H1 (cell line): Measurements from ENCODE around the gene SLC16A6. TPM values are rescaled to one million over a fixed set of nuclear protein-coding genes. Genes with fewer than 3 reads are reported as not detected.

Experiments
- CTCF ChIA-PET: fragments of 300-600 bp; sonication (Branson Sonifier 250); formaldehyde crosslinking; loops from one replicate; lab custom pipeline; 2021; ENCODE audit not compliant: partially characterized antibody; lab: Charles Lee
- POLR2A ChIA-PET: fragments of 300-600 bp; sonication (Branson Sonifier 250); formaldehyde crosslinking; loops from one replicate; lab custom pipeline; 2021; ENCODE audit warnings: inconsistent platforms; ENCODE audit not compliant: partially characterized antibody; lab: Charles Lee
- DNase-seq, 2 experiments: peaks; one replicate each; pipeline versions ENCODE4 v3.0.0 to v3.0.0-alpha.2; 2010 to 2022; ENCODE audit warnings: low spot score in 2 of 2, low read depth in 1 of 2, mixed read lengths in 1 of 2
- FAIRE-seq: peaks from 2 replicates; lab custom pipeline; 2011; peaks lifted over from hg19 to GRCh38; lab: Jason Lieb, UNC
- H2AFZ ChIP-seq: 2 replicates; pipeline ENCODE4 v1.8.1; 2012; ENCODE audit warnings: low read length, inconsistent platforms
- H2AK5ac ChIP-seq: 2 replicates; pipeline ENCODE4 v1.6.1; 2013; ENCODE audit warnings: low read depth, low read length
- H2BK120ac ChIP-seq: replicated peaks from 2 replicates; pipeline ENCODE3; 2013; ENCODE audit warnings: low read depth, low read length, inconsistent platforms
- H2BK12ac ChIP-seq: 2 replicates; pipeline ENCODE4 v1.6.1; 2013; ENCODE audit warnings: low read depth, low read length
- H2BK15ac ChIP-seq: 2 replicates; pipeline ENCODE4 v1.6.1; 2013; ENCODE audit warnings: low read length
- H2BK20ac ChIP-seq: 2 replicates; pipeline ENCODE4 v1.6.1; 2013; ENCODE audit warnings: low read length
- H2BK5ac ChIP-seq: 2 replicates; pipeline ENCODE4 v1.6.1; 2013; ENCODE audit warnings: low read depth, low read length
- H3K14ac ChIP-seq: 2 replicates; pipeline ENCODE4 v1.6.1; 2013; ENCODE audit warnings: inconsistent platforms; ENCODE audit not compliant: insufficient read length
- H3K18ac ChIP-seq: 2 replicates; pipeline ENCODE4 v1.6.1; 2013; ENCODE audit warnings: low read length; ENCODE audit errors: extremely low read depth
- H3K23ac ChIP-seq: 2 replicates; pipeline ENCODE4 v1.6.1; 2013; ENCODE audit warnings: inconsistent platforms; ENCODE audit not compliant: insufficient read length
- H3K23me2 ChIP-seq: 2 replicates; pipeline ENCODE4 v1.6.1; 2013; ENCODE audit warnings: low read depth, low read length
- H3K27ac ChIP-seq: 2 replicates; pipeline ENCODE4 v1.6.1; 2011; ENCODE audit warnings: low read depth, low read length, inconsistent platforms
- H3K27me3 ChIP-seq, 4 experiments: replicated peaks in 1 of 4; 1 replicate in 1 of 4; 2 replicates in 3 of 4; pipeline versions ENCODE4 v1.6.1 to v1.8.1; 2011 to 2013; ENCODE audit warnings: low read length in 3 of 4, mild to moderate bottlenecking in 3 of 4, inconsistent platforms in 2 of 4, mixed read lengths in 2 of 4, moderate library complexity in 1 of 4; ENCODE audit not compliant: control insufficient read depth in 3 of 4, insufficient read depth in 3 of 4; ENCODE audit errors: extremely low read depth in 1 of 4
- H3K36me3 ChIP-seq, 4 experiments: 2 replicates each; pipeline versions ENCODE4 v1.6.1 to v1.8.1; 2011 to 2013; ENCODE audit warnings: mild to moderate bottlenecking in 4 of 4, low read length in 3 of 4, moderate library complexity in 2 of 4, control low read depth in 1 of 4, inconsistent platforms in 1 of 4; ENCODE audit not compliant: insufficient read depth in 4 of 4, control insufficient read depth in 2 of 4
- H3K4ac ChIP-seq: replicated peaks from 2 replicates; pipeline ENCODE3; 2013; ENCODE audit warnings: low read length, low read depth, mixed read lengths, inconsistent platforms; ENCODE audit not compliant: insufficient read length
- H3K4me1 ChIP-seq, 4 experiments: replicated peaks in 1 of 4; 1 replicate in 1 of 4; 2 replicates in 3 of 4; pipeline versions ENCODE4 v1.6.1 to v1.8.1; 2011 to 2013; ENCODE audit warnings: low read length in 3 of 4, inconsistent platforms in 2 of 4, mixed read lengths in 1 of 4; ENCODE audit not compliant: insufficient read depth in 4 of 4, control insufficient read depth in 3 of 4
- H3K4me2 ChIP-seq, 2 experiments: 2 replicates each; pipeline versions ENCODE4 v1.6.1 to v1.8.1; 2011 to 2013; ENCODE audit warnings: low read depth in 2 of 2, low read length in 2 of 2, control low read depth in 1 of 2, inconsistent platforms in 1 of 2, mild to moderate bottlenecking in 1 of 2; ENCODE audit not compliant: insufficient read depth in 1 of 2
- H3K4me3 ChIP-seq, 4 experiments: fragments of 200-600, 300-600 bp in 1 of 4; sonication (generic), shearing (Covaris generic), sonication (Bioruptor Twin) in 1 of 4; 2 replicates each; pipeline versions ENCODE4 v1.5.1 to v1.8.1; 2011 to 2016; ENCODE audit warnings: low read length in 4 of 4, low read depth in 3 of 4, control low read depth in 2 of 4, inconsistent platforms in 2 of 4, mild to moderate bottlenecking in 2 of 4, mixed read lengths in 1 of 4, moderate library complexity in 1 of 4; ENCODE audit not compliant: insufficient read depth in 2 of 4; ENCODE audit errors: extremely low read depth in 1 of 4
- H3K56ac ChIP-seq: replicated peaks from 2 replicates; pipeline ENCODE3; 2013; ENCODE audit warnings: low read depth, mild to moderate bottlenecking, mixed read lengths, low read length, inconsistent platforms; ENCODE audit not compliant: insufficient read length
- H3K79me1 ChIP-seq: 2 replicates; pipeline ENCODE4 v1.6.1; 2013; ENCODE audit warnings: low read depth, low read length, control low read depth
- H3K79me2 ChIP-seq, 2 experiments: 2 replicates each; pipeline versions ENCODE4 v1.6.1 to v1.8.1; 2012 to 2013; ENCODE audit warnings: low read length in 2 of 2, mild to moderate bottlenecking in 2 of 2, inconsistent platforms in 1 of 2; ENCODE audit not compliant: insufficient read depth in 2 of 2, control insufficient read depth in 1 of 2
- H3K9ac ChIP-seq, 4 experiments: replicated peaks in 1 of 4; 1 replicate in 1 of 4; 2 replicates in 3 of 4; pipeline versions ENCODE4 v1.6.1 to v1.8.1; 2011 to 2013; ENCODE audit warnings: low read depth in 3 of 4, low read length in 3 of 4, control low read depth in 2 of 4, mild to moderate bottlenecking in 2 of 4, moderate library complexity in 2 of 4, inconsistent platforms in 1 of 4; ENCODE audit errors: extremely low read depth in 1 of 4
- H3K9me3 ChIP-seq, 2 experiments: 2 replicates each; pipeline versions ENCODE4 v1.6.1 to v1.8.1; 2012 to 2013; ENCODE audit warnings: mild to moderate bottlenecking in 2 of 2, moderate library complexity in 2 of 2, control low read depth in 1 of 2, inconsistent platforms in 1 of 2, low read depth in 1 of 2, low read length in 1 of 2, mixed read lengths in 1 of 2; ENCODE audit not compliant: insufficient read depth in 2 of 2
- H4K20me1 ChIP-seq, 2 experiments: replicated peaks in 1 of 2; 2 replicates each; pipeline versions ENCODE3 to v1.8.1; 2011 to 2013; ENCODE audit warnings: inconsistent platforms in 2 of 2, low read length in 2 of 2, mild to moderate bottlenecking in 1 of 2; ENCODE audit not compliant: insufficient read depth in 2 of 2, control insufficient read depth in 1 of 2
- H4K5ac ChIP-seq: 2 replicates; pipeline ENCODE4 v1.6.1; 2013; ENCODE audit warnings: low read length, low read depth, mixed read lengths, inconsistent platforms; ENCODE audit not compliant: insufficient read length
- H4K8ac ChIP-seq: 2 replicates; pipeline ENCODE4 v1.8.0; 2013; ENCODE audit warnings: mild to moderate bottlenecking, moderate library complexity, low read length, inconsistent platforms; ENCODE audit not compliant: insufficient read depth; ENCODE audit errors: extremely low read depth
- H4K91ac ChIP-seq: replicated peaks from 2 replicates; pipeline ENCODE3; 2013; ENCODE audit warnings: low read length, mixed read lengths, inconsistent platforms; ENCODE audit not compliant: insufficient read length
- BACH1 ChIP-seq: IDR thresholded peaks from 2 replicates; pipeline ENCODE4 v1.6.1; 2012; ENCODE audit warnings: low read length, improper control_type of control experiment
- CHD2 ChIP-seq: IDR thresholded peaks from 2 replicates; pipeline ENCODE4 v1.6.1; 2012; ENCODE audit warnings: low read length, improper control_type of control experiment
- EGR1 ChIP-seq: IDR thresholded peaks from 2 replicates; pipeline ENCODE4 v1.6.1; 2011; ENCODE audit warnings: low read depth, low read length, borderline replicate concordance
- KDM4A ChIP-seq: IDR thresholded peaks from one replicate; pipeline ENCODE4 v1.7.1; 2012; ENCODE audit warnings: low read depth, mild to moderate bottlenecking, moderate library complexity, low read length, inconsistent platforms; ENCODE audit not compliant: severe bottlenecking
- PHF8 ChIP-seq: fragments of 200-600 bp; sonication (generic); conservative IDR thresholded peaks from 2 replicates; pipeline ENCODE4 v1.7.1; 2012; ENCODE audit warnings: low read depth, mild to moderate bottlenecking, inconsistent platforms, low read length, moderate library complexity
- POU5F1 ChIP-seq: IDR thresholded peaks from 2 replicates; pipeline ENCODE4 v1.6.1; 2011; ENCODE audit warnings: low read depth, mild to moderate bottlenecking, low read length, moderate library complexity
- RNF2 ChIP-seq: fragments of 200-900, 300-1000 bp; sonication (generic); IDR thresholded peaks from 2 replicates; pipeline ENCODE4 v1.7.1; 2016; ENCODE audit warnings: borderline replicate concordance, low read depth, mild to moderate bottlenecking, antibody characterized with exemption, low read length; ENCODE audit not compliant: poor library complexity, severe bottlenecking; ENCODE audit errors: missing control alignments
- SIX5 ChIP-seq: IDR thresholded peaks from 2 replicates; pipeline ENCODE4 v1.6.1; 2011; ENCODE audit warnings: mild to moderate bottlenecking, low read depth, low read length
- TAF1 ChIP-seq: IDR thresholded peaks from 2 replicates; pipeline ENCODE4 v1.6.1; 2011; ENCODE audit warnings: mild to moderate bottlenecking, low read depth, low read length
- TEAD4 ChIP-seq: IDR thresholded peaks from 2 replicates; pipeline ENCODE4 v1.6.1; 2012; ENCODE audit warnings: low read depth, low read length, inconsistent platforms, mixed read lengths
- WGBS, 2 experiments: shearing (Covaris generic) in 1 of 2; methylation state at CpG; one replicate each; pipeline versions ENCODE4 v1.1.6 to v1.1.7; 2013 to 2015; ENCODE audit warnings: low lambda C conversion rate in 2 of 2, mixed read lengths in 2 of 2, inconsistent platforms in 1 of 2, low coverage in 1 of 2, missing lambda C conversion rate in 1 of 2; ENCODE audit not compliant: insufficient replicate concordance in 2 of 2, insufficient coverage in 1 of 2, insufficient read length in 1 of 2; ENCODE audit errors: extremely low coverage in 1 of 2, missing lambda C conversion rate in 1 of 2; 5-methylcytosine and 5-hydroxymethylcytosine counted together
- polyA plus RNA-seq, 7 experiments: library from polyadenylated mRNA; depleted of rRNA in 3 of 7; stranded (reverse) in 5 of 7; unstranded in 2 of 7; fragments of >200 nt in 5 of 7; fragments of 200-250 nt in 2 of 7; gene quantifications; 1 replicate in 5 of 7; 2 replicates in 1 of 7; 4 replicates in 1 of 7; pipeline versions ENCODE4 v1.2.1 to v1.2.3, GENCODE V29; 2011 to 2013; ENCODE audit warnings: missing spikeins in 2 of 7, mixed read lengths in 2 of 7
- total RNA-seq: library from RNA; stranded (reverse); fragmentation: NEBNext Ultra II Directional; extraction: Animal tissue kit (Norgen Biotek cat#: 25700); gene quantifications from 2 replicates; pipeline ENCODE4 v1.2.1, GENCODE V29; 2021
- TF ChIP-seq, protein P1 (sequence below): IDR thresholded peaks from 2 replicates; pipeline ENCODE4 v1.6.1; 2012; ENCODE audit warnings: low read length, inconsistent platforms
- TF ChIP-seq, protein P2 (sequence below): IDR thresholded peaks from 2 replicates; pipeline ENCODE4 v1.6.1; 2011; ENCODE audit warnings: low read length, improper control_type of control experiment

SLC16A6 gene
- total and polyA plus RNA-seq, 2 of the 8 experiments (the other 6 are each of a cell fraction or from before 2014, with no cell fraction given): 0.17 to 0.22 TPM

DNA sequence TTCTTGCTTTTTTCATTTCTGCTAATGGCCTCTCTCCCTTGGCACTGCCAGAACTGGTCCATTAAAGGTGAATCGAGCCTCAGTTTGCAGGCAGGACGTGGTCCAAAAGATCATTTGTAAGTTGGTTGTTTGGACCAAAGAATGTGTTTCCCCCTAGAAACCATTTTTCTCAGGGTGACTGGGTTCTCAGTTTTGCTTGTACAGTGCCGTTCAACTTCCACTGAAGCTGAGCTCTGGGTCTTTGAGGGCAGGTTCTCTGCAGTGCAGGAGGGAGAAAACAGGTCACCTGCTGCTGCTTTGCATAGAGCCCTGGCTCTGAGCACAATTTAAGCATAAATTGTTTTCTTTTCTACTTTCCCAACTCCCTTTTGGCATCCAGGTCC lies 52.1 kb downstream of the SLC16A6 start:
- no peak overlapping the region for H3K4ac ChIP-seq
- WGBS, 2 experiments: 84% methylated on average over 3 of the region's 3 CpGs; no CpG with 5 or more reads in 1 of the 2 experiments
- H3K4me2 ChIP-seq: no peak overlapping the region
- ChIA-PET POLR2A (no interaction called here), CTCF (interaction anchor here (0.8 kb wide), 1 partner anchor 66 kb away, joined by 4 read pairs; no protein-coding TSS in a partner anchor)
- no peak overlapping the region for H3K18ac ChIP-seq
- no peak for DNase-seq
- H4K5ac ChIP-seq: no peak overlapping the region
- no peaks in the 10 kb centered on the region for H3K27me3 ChIP-seq
- no peak for FAIRE-seq
- H2BK15ac ChIP-seq: no peak overlapping the region
- H3K4me1 ChIP-seq: peaks cover 0 to 6% (median 0%) of the 10 kb centered on the region in 4 experiments; a peak in 2 of 7 replicates
- H3K79me2 ChIP-seq: no peaks in the 10 kb centered on the region
- no peak overlapping the region for H3K4me3 ChIP-seq
- H3K27ac ChIP-seq: no peak overlapping the region
- no peak overlapping the region for H2AK5ac ChIP-seq
- no peaks in the 10 kb centered on the region for H4K20me1 ChIP-seq
- H3K9ac ChIP-seq: no peak overlapping the region
- no peak overlapping the region for H2BK5ac ChIP-seq
- H3K79me1 ChIP-seq: no peaks in the 10 kb centered on the region
- no peak overlapping the region for H2BK120ac ChIP-seq
- H3K36me3 ChIP-seq: no peaks in the 10 kb centered on the region
- H4K8ac ChIP-seq: no peak overlapping the region
- H4K91ac ChIP-seq: no peak overlapping the region
- no peak overlapping the region for H2BK12ac ChIP-seq
- H2AFZ ChIP-seq: no peak overlapping the region
- H3K23ac ChIP-seq: no peak overlapping the region
- H2BK20ac ChIP-seq: no peak overlapping the region
- H3K23me2 ChIP-seq: no peaks in the 10 kb centered on the region
- H3K14ac ChIP-seq: no peak overlapping the region
- H3K9me3 ChIP-seq: no peaks in the 10 kb centered on the region
- H3K56ac ChIP-seq: no peak overlapping the region
- TF ChIP-seq BACH1: no peak
- TF ChIP-seq, protein P1, sequence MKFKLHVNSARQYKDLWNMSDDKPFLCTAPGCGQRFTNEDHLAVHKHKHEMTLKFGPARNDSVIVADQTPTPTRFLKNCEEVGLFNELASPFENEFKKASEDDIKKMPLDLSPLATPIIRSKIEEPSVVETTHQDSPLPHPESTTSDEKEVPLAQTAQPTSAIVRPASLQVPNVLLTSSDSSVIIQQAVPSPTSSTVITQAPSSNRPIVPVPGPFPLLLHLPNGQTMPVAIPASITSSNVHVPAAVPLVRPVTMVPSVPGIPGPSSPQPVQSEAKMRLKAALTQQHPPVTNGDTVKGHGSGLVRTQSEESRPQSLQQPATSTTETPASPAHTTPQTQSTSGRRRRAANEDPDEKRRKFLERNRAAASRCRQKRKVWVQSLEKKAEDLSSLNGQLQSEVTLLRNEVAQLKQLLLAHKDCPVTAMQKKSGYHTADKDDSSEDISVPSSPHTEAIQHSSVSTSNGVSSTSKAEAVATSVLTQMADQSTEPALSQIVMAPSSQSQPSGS: no peak
- TF ChIP-seq, protein P2, sequence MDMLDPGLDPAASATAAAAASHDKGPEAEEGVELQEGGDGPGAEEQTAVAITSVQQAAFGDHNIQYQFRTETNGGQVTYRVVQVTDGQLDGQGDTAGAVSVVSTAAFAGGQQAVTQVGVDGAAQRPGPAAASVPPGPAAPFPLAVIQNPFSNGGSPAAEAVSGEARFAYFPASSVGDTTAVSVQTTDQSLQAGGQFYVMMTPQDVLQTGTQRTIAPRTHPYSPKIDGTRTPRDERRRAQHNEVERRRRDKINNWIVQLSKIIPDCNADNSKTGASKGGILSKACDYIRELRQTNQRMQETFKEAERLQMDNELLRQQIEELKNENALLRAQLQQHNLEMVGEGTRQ: no peak
- TF ChIP-seq EGR1: no peak
- TF ChIP-seq SIX5: no peak
- TF ChIP-seq TAF1: no peak
- TF ChIP-seq CHD2: no peak
- no peak for TF ChIP-seq PHF8
- TF ChIP-seq TEAD4: no peak
- TF ChIP-seq POU5F1: no peak
- TF ChIP-seq KDM4A: no peak
- no peak for TF ChIP-seq RNF2
